ENCODE results near the gene TSEN15. TPM values are rescaled to one million over a fixed set of nuclear protein-coding genes. Genes with fewer than 3 reads are reported as not detected.

Gene TSEN15
- 35.1 TPM in 2 replicates for total RNA-seq

GRCh38 chr1:184051485-184052193 is at the start of gene TSEN15:
TSEN15 (plus strand) TSS chr1:184051730; CDS start chr1:184051756, 26 bp downstream.
- peak; percentile 69 for DNase-seq (ENCODE audit: low spot score)
- intact Hi-C loops (cut with micrococcal nuclease) = loop anchor here (2.0 to 10.0 kb wide), 8 partner anchors 15 to 1106 kb away; partner anchors contain the start of genes APOBEC4, ARPC5, C1orf21 and COLGALT2
- H3K4me1 Mint-ChIP-seq (ENCODE audit: low read depth) = peaks cover 30% of the 10 kb centered on the region
- H3K36me3 Mint-ChIP-seq (ENCODE audit: low read depth) = peaks cover 24% of the 10 kb centered on the region
- H3K27me3 Mint-ChIP-seq (ENCODE audit: low read depth) = peaks cover 31% of the 10 kb centered on the region
- peak within 1 kb of the TSS; percentile 96 for H3K27ac Mint-ChIP-seq
- H3K4me3 Mint-ChIP-seq (ENCODE audit: low read depth) = peak within 1 kb of the TSS; percentile 100
- no peaks in the 10 kb centered on the region for H3K9me3 Mint-ChIP-seq

DNA sequence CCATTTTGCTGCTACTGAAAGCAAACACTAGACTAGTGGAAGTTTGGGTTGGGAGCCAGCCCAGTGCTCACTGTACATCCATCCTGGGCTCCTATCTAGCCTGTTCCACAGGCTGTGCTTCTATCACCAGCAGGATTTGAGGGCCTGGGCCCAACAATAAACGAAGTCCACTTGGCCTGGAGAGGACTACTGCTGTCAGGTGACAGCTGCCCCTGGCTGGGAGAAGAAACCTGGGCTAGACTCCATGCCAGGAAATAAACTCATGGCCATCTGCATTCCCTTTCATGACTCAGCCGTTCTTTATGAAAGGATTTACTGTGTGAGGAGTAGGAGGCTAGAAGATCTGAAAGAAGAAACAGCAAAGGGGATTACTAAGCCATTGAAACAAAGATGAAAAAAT is 49.5 kb upstream of the TSEN15 start:
- DNase-seq (ENCODE audit: low spot score) = no peak
- intact Hi-C loops (cut with micrococcal nuclease) = no loop called here
- Mint-ChIP-seq H3K27ac (no peak overlapping the region), H3K36me3 (ENCODE audit: low read depth) (no peaks in the 10 kb centered on the region), H3K9me3 (no peaks in the 10 kb centered on the region), H3K4me3 (ENCODE audit: low read depth) (no peak overlapping the region), H3K4me1 (ENCODE audit: low read depth) (peaks cover 2% of the 10 kb centered on the region), H3K27me3 (ENCODE audit: low read depth) (peaks cover 6% of the 10 kb centered on the region)

- Mint-ChIP-seq H3K4me1 (ENCODE audit: low read depth) (peaks cover 2% of the 10 kb centered on the region), H3K36me3 (ENCODE audit: low read depth) (no peaks in the 10 kb centered on the region), H3K27ac (no peak overlapping the region), H3K9me3 (no peaks in the 10 kb centered on the region), H3K4me3 (ENCODE audit: low read depth) (no peak overlapping the region), H3K27me3 (ENCODE audit: low read depth) (peaks cover 13% of the 10 kb centered on the region)
- no peak for DNase-seq (ENCODE audit: low spot score)
- intact Hi-C loops (cut with micrococcal nuclease) = no loop called here
These were observed 46.6 kb upstream of the TSEN15 start for GRCh38 chr1:184004935-184005334.

DNA sequence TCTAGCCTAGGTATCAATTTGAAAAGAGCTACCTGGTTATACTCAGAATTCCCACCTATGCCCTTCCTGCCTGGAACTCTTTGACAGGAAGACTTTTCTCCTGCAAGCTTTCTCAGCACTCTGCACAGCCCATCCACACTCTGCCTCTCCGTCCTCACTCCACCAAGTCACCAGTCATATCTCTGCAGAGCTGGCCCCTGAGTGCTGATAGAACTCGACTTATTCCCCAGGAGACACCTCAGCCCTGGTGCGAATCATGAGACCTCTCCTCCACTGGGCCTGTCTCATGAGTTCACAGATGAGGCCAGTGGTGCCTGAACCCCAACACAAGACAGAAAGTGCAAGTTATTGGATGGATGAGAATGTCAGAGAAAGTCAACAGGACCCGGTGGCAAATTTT is 46.0 kb upstream of the TSEN15 start:
- DNase-seq (ENCODE audit: low spot score) = no peak
- intact Hi-C loops (cut with micrococcal nuclease) = no loop called here
- peaks cover 2% of the 10 kb centered on the region for H3K4me1 Mint-ChIP-seq (ENCODE audit: low read depth)
- no peak overlapping the region for H3K4me3 Mint-ChIP-seq (ENCODE audit: low read depth)
- no peak overlapping the region for H3K27ac Mint-ChIP-seq
- H3K36me3 Mint-ChIP-seq (ENCODE audit: low read depth) = no peaks in the 10 kb centered on the region
- no peaks in the 10 kb centered on the region for H3K9me3 Mint-ChIP-seq
- H3K27me3 Mint-ChIP-seq (ENCODE audit: low read depth) = peaks cover 15% of the 10 kb centered on the region

GRCh38 chr1:184010788-184011187 is 40.7 kb upstream of the TSEN15 start:
- peaks cover 45% of the 10 kb centered on the region for H3K27me3 Mint-ChIP-seq (ENCODE audit: low read depth)

DNA sequence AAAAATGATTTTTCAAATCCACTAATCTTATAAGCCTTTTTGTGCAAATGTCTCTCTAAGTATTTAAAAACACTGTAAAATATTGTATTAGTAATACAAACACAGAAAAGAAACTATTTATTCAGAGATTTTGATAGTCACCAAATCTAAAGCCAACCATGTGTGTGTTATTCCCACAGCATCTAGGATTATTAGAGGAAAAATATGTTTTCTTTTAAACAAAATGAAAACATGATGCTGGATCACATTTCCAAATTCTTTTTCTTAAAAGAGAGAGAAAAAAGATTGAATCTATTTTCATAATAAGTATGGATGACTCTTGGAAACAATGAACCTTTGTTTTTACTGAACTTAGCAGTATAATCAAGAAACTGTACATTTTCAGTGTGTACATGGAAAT is 39.3 kb upstream of the TSEN15 start:
- H3K4me3 Mint-ChIP-seq (ENCODE audit: low read depth) = no peak overlapping the region
- no peaks in the 10 kb centered on the region for H3K9me3 Mint-ChIP-seq
- peaks cover 49% of the 10 kb centered on the region for H3K27me3 Mint-ChIP-seq (ENCODE audit: low read depth)
- H3K27ac Mint-ChIP-seq = no peak overlapping the region
- DNase-seq (ENCODE audit: low spot score) = no peak
- intact Hi-C loops (cut with micrococcal nuclease) = no loop called here
- H3K36me3 Mint-ChIP-seq (ENCODE audit: low read depth) = no peaks in the 10 kb centered on the region
- H3K4me1 Mint-ChIP-seq (ENCODE audit: low read depth) = no peaks in the 10 kb centered on the region

More at GRCh38 chr1:184010788-184011187, 40.7 kb upstream of the TSEN15 start:
- Mint-ChIP-seq H3K9me3 (no peaks in the 10 kb centered on the region), H3K36me3 (ENCODE audit: low read depth) (no peaks in the 10 kb centered on the region), H3K4me1 (ENCODE audit: low read depth) (no peaks in the 10 kb centered on the region), H3K27ac (no peak overlapping the region), H3K4me3 (ENCODE audit: low read depth) (no peak overlapping the region)
- no peak for DNase-seq (ENCODE audit: low spot score)
- intact Hi-C loops (cut with micrococcal nuclease) = no loop called here

- no peaks in the 10 kb centered on the region for H3K9me3 Mint-ChIP-seq
- no peaks in the 10 kb centered on the region for H3K36me3 Mint-ChIP-seq (ENCODE audit: low read depth)
- no peak overlapping the region for H3K27ac Mint-ChIP-seq
These were observed 37.3 kb upstream of the TSEN15 start for GRCh38 chr1:184014271-184014670.

DNA sequence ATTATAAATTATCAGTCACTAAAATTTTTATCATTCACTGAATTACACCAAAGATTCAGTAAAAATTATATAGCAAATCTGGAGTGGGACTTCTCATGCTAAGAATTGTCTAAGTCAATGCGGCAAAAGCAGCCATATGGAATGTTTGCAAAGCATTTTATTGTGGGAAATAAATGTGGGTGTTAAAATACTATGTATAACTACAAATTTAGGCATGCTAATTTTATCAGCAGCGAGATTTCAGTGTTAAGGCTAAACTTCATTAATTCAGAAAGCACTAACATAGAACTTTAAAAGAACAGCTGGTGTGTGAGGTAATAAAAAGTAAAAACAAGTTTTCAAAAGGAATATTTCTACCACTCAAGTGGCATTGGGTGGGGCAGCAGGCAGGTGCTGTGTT is 35.4 kb upstream of the TSEN15 start:
- Mint-ChIP-seq H3K4me1 (ENCODE audit: low read depth) (no peaks in the 10 kb centered on the region), H3K27me3 (ENCODE audit: low read depth) (peaks cover 55% of the 10 kb centered on the region), H3K27ac (no peak overlapping the region), H3K9me3 (no peaks in the 10 kb centered on the region), H3K4me3 (ENCODE audit: low read depth) (no peak overlapping the region), H3K36me3 (ENCODE audit: low read depth) (no peaks in the 10 kb centered on the region)
- intact Hi-C loops (cut with micrococcal nuclease) = no loop called here
- no peak for DNase-seq (ENCODE audit: low spot score)

More at GRCh38 chr1:184014271-184014670, 37.3 kb upstream of the TSEN15 start:
- Mint-ChIP-seq H3K27me3 (ENCODE audit: low read depth) (peaks cover 52% of the 10 kb centered on the region), H3K4me3 (ENCODE audit: low read depth) (no peak overlapping the region), H3K4me1 (ENCODE audit: low read depth) (no peaks in the 10 kb centered on the region)
- intact Hi-C loops (cut with micrococcal nuclease) = no loop called here
- no peak for DNase-seq (ENCODE audit: low spot score)

DNA sequence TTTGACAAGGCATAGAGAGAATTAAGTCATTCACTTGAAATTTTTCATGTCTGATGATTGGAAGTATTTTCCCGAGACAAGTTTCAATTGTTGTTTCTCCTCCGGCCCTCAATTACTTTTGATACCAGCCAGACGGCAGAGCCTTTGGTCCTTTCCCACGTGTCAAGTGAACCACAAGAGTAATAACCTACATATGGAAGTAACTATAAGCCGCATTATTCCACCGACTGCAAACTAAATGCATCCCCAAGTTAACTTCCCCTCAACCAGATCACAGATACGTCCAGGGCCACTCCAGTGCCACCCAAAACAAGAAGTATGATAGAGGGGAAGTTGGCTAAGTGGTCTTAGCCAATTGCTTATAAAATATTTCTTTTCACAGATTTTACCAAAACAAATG is 34.2 kb upstream of the TSEN15 start:
- no peak overlapping the region for H3K27ac Mint-ChIP-seq
- no peaks in the 10 kb centered on the region for H3K36me3 Mint-ChIP-seq (ENCODE audit: low read depth)
- H3K27me3 Mint-ChIP-seq (ENCODE audit: low read depth) = peaks cover 57% of the 10 kb centered on the region
- intact Hi-C loops (cut with micrococcal nuclease) = no loop called here
- no peak for DNase-seq (ENCODE audit: low spot score)
- H3K9me3 Mint-ChIP-seq = no peaks in the 10 kb centered on the region
- H3K4me1 Mint-ChIP-seq (ENCODE audit: low read depth) = no peaks in the 10 kb centered on the region
- H3K4me3 Mint-ChIP-seq (ENCODE audit: low read depth) = no peak overlapping the region

DNA sequence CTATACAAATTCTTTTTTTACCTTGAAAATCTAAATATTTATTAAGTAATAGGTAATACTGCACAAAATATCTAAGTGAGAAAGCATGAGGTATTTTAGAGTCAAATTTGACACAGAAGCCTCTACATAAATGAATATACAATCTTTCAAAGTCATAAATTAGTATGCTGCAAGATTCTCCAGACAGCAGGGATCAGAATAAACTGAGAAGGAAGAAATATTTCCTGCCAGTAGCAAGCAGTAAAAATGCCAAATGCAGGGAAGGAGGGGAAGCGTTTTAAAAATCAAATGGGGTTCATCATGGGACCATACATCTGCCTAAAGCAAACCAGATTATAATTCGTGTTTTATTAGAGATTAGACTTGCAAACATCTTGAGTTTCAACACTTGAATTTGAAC is 32.9 kb upstream of the TSEN15 start:
- Mint-ChIP-seq H3K27ac (no peak overlapping the region), H3K4me1 (ENCODE audit: low read depth) (no peaks in the 10 kb centered on the region), H3K27me3 (ENCODE audit: low read depth) (peaks cover 51% of the 10 kb centered on the region), H3K36me3 (ENCODE audit: low read depth) (no peaks in the 10 kb centered on the region), H3K9me3 (no peaks in the 10 kb centered on the region), H3K4me3 (ENCODE audit: low read depth) (no peak overlapping the region)
- no peak for DNase-seq (ENCODE audit: low spot score)
- intact Hi-C loops (cut with micrococcal nuclease) = no loop called here

GRCh38 chr1:184019069-184019468 is 32.5 kb upstream of the TSEN15 start:
- H3K27ac Mint-ChIP-seq = no peak overlapping the region
- H3K4me1 Mint-ChIP-seq (ENCODE audit: low read depth) = no peaks in the 10 kb centered on the region
- intact Hi-C loops (cut with micrococcal nuclease) = no loop called here
- no peaks in the 10 kb centered on the region for H3K36me3 Mint-ChIP-seq (ENCODE audit: low read depth)
- H3K9me3 Mint-ChIP-seq = no peaks in the 10 kb centered on the region
- peaks cover 47% of the 10 kb centered on the region for H3K27me3 Mint-ChIP-seq (ENCODE audit: low read depth)
- no peak for DNase-seq (ENCODE audit: low spot score)
- H3K4me3 Mint-ChIP-seq (ENCODE audit: low read depth) = no peak overlapping the region

GRCh38 chr1:184019506-184019905 is 32.0 kb upstream of the TSEN15 start:
- Mint-ChIP-seq H3K36me3 (ENCODE audit: low read depth) (no peaks in the 10 kb centered on the region), H3K27me3 (ENCODE audit: low read depth) (peaks cover 44% of the 10 kb centered on the region), H3K4me3 (ENCODE audit: low read depth) (no peak overlapping the region), H3K4me1 (ENCODE audit: low read depth) (no peaks in the 10 kb centered on the region), H3K9me3 (no peaks in the 10 kb centered on the region), H3K27ac (no peak overlapping the region)
- DNase-seq (ENCODE audit: low spot score) = no peak
- intact Hi-C loops (cut with micrococcal nuclease) = no loop called here

GRCh38 chr1:184020328-184020727 is 31.2 kb upstream of the TSEN15 start:
- intact Hi-C loops (cut with micrococcal nuclease) = no loop called here
- Mint-ChIP-seq H3K9me3 (no peaks in the 10 kb centered on the region), H3K4me3 (ENCODE audit: low read depth) (no peak overlapping the region), H3K36me3 (ENCODE audit: low read depth) (no peaks in the 10 kb centered on the region), H3K4me1 (ENCODE audit: low read depth) (no peaks in the 10 kb centered on the region), H3K27ac (no peak overlapping the region), H3K27me3 (ENCODE audit: low read depth) (peaks cover 38% of the 10 kb centered on the region)
- DNase-seq (ENCODE audit: low spot score) = no peak
